Smooth muscle cell of the pulmonary artery (primary cell): ENCODE measurements around the gene OR5D16. TPM values are rescaled to one million over a fixed set of nuclear protein-coding genes. Genes with fewer than 3 reads are reported as not detected.

ENCODE experiments used
- total RNA-seq: library from RNA; depleted of rRNA; stranded (reverse); fragments of >200 nt; gene quantifications from 2 replicates; pipeline ENCODE4 v1.2.3, GENCODE V29; 2014

The OR5D16 gene
- not detected in 2 replicates for total RNA-seq

GRCh38 chr11:55838452-55838851 is at the start of gene OR5D16:
Gene OR5D16, plus strand, starts transcription at chr11:55838752. Its CDS starts 0 bp downstream, at chr11:55838752.

GRCh38 chr11:55795256-55795655 is 43.3 kb upstream of the OR5D16 start, which contains the start of gene OR5D14:
Gene OR5D14, plus strand, starts transcription at chr11:55795556. Its CDS starts 0 bp downstream, at chr11:55795556.

GRCh38 chr11:55811067-55811466 is 27.5 kb upstream of the OR5D16 start, which contains the start of gene OR5L1:
Gene OR5L1, plus strand, starts transcription at chr11:55811367. Its CDS starts 100 bp downstream, at chr11:55811467.

GRCh38 chr11:55819330-55819729 is 19.2 kb upstream of the OR5D16 start, which contains the start of gene OR5D18:
Gene OR5D18, plus strand, starts transcription at chr11:55819630. Its CDS starts 0 bp downstream, at chr11:55819630.

GRCh38 chr11:55826919-55827318 is 11.6 kb upstream of the OR5D16 start, which contains the start of gene OR5L2:
Gene OR5L2, plus strand, starts transcription at chr11:55827219. Its CDS starts 0 bp downstream, at chr11:55827219.

GRCh38 chr11:55882997-55883396 is 44.4 kb downstream of the OR5D16 start, which contains the start of gene TRIM51:
Gene TRIM51, plus strand, starts transcription at chr11:55883297. Its CDS starts 2,132 bp downstream, at chr11:55885429.

Other genes with a start within 250 kb of the OR5D16 start
- gene OR4C11, start 231.1 kb upstream of the OR5D16 start, total RNA-seq = not detected in 2 replicates
- not detected in 2 replicates for gene OR4P4, start 203.6 kb upstream of the OR5D16 start, total RNA-seq
- not detected in 2 replicates for gene OR4S2, start 190.4 kb upstream of the OR5D16 start, total RNA-seq
- not detected in 2 replicates for gene OR4C6, start 176.6 kb upstream of the OR5D16 start, total RNA-seq
- gene OR5D13, start 65.3 kb upstream of the OR5D16 start, total RNA-seq = not detected in 2 replicates
- gene OR5D14, start 43.2 kb upstream of the OR5D16 start, total RNA-seq = not detected in 2 replicates
- not detected in 2 replicates for gene OR5L1, start 27.4 kb upstream of the OR5D16 start, total RNA-seq
- gene OR5D18, start 19.1 kb upstream of the OR5D16 start, total RNA-seq = not detected in 2 replicates
- gene OR5L2, start 11.5 kb upstream of the OR5D16 start, total RNA-seq = not detected in 2 replicates
- gene TRIM51, start 44.5 kb downstream of the OR5D16 start, total RNA-seq = not detected in 2 replicates
- gene OR5W2, start 75.8 kb downstream of the OR5D16 start, total RNA-seq = not detected in 2 replicates
- not detected in 2 replicates for gene OR5I1, start 97.6 kb downstream of the OR5D16 start, total RNA-seq
- gene OR10AG1, start 131.2 kb downstream of the OR5D16 start, total RNA-seq = not detected in 2 replicates
- gene OR5F1, start 155.9 kb downstream of the OR5D16 start, total RNA-seq = not detected in 2 replicates
- not detected in 2 replicates for gene OR5AS1, start 188.9 kb downstream of the OR5D16 start, total RNA-seq